Measurements from ENCODE around the gene GALNT2.

GALNT2 gene

GRCh38 chr1:230165536-230165935 is 98.5 kb downstream of the GALNT2 start:
- WGBS, 2 donors (ENCODE audit: extremely low coverage in 2 of 2, insufficient read length in 2 of 2, insufficient replicate concordance in 1 of 2), result no CpG with 5 or more reads among the region's 4 CpGs
- H3K4me1 ChIP-seq (ENCODE audit: control insufficient read depth in 2 of 2, insufficient read depth in 1 of 2, low read depth in 1 of 2, low read length in 2 of 2), result peaks cover 0 to under 1% of the 10 kb centered on the region in 2 donors
- no peak overlapping the region for H3K23ac ChIP-seq (ENCODE audit: low read depth, low read length, poor library complexity)
- H2BK12ac ChIP-seq (ENCODE audit: low read length), result no peak overlapping the region
- H3K27ac ChIP-seq (replicated peaks; ENCODE audit: low read length), result no peak overlapping the region
- no peak overlapping the region for H3K9ac ChIP-seq (ENCODE audit: low read depth, low read length, poor library complexity)
- no peak overlapping the region for H3K18ac ChIP-seq (ENCODE audit: low read length)
- H2AK5ac ChIP-seq (ENCODE audit: low read depth, low read length), result no peak overlapping the region
- H3K4me3 ChIP-seq (ENCODE audit: low read length in 2 of 2), result no peak overlapping the region
- no peak overlapping the region for H4K8ac ChIP-seq (ENCODE audit: low read depth, low read length)
- H3K79me1 ChIP-seq (ENCODE audit: low read depth, low read length), result peaks cover 6% of the 10 kb centered on the region
- no peaks in the 10 kb centered on the region for H3K27me3 ChIP-seq (ENCODE audit: control insufficient read depth in 3 of 3, insufficient read depth in 3 of 3, low read depth in 1 of 3, low read length in 3 of 3)
- no peaks in the 10 kb centered on the region for H3K36me3 ChIP-seq (replicated peaks in 1 of 2; ENCODE audit: control insufficient read depth in 2 of 2, insufficient read depth in 2 of 2, low read length in 2 of 2)
- H3K14ac ChIP-seq (ENCODE audit: low read length), result no peak overlapping the region
- H2AFZ ChIP-seq (ENCODE audit: low read length), result no peak overlapping the region
- no peak overlapping the region for H2BK5ac ChIP-seq (ENCODE audit: low read length)
- peaks cover 3% of the 10 kb centered on the region in 2 donors for H3K9me3 ChIP-seq (replicated peaks in 1 of 2; ENCODE audit: control insufficient read depth in 2 of 2, insufficient read depth in 1 of 2, low read depth in 1 of 2, low read length in 2 of 2)
- no peak overlapping the region for H3K4ac ChIP-seq (ENCODE audit: low read length)
- no peak for DNase-seq (ENCODE audit: low spot score)
- no peak overlapping the region for H2BK120ac ChIP-seq (ENCODE audit: low read depth, low read length)
- H2BK15ac ChIP-seq (ENCODE audit: low read length), result no peak overlapping the region
- no peak overlapping the region for H3K4me2 ChIP-seq (ENCODE audit: insufficient read depth, low read length, poor library complexity, severe bottlenecking)
- no peak overlapping the region for H4K91ac ChIP-seq (ENCODE audit: low read depth, low read length, poor library complexity)

- H2BK5ac ChIP-seq (ENCODE audit: low read length), result no peak overlapping the region
- H3K9ac ChIP-seq (ENCODE audit: low read depth, low read length, poor library complexity), result no peak overlapping the region
- H2BK12ac ChIP-seq (ENCODE audit: low read length), result no peak overlapping the region
- H2AFZ ChIP-seq (ENCODE audit: low read length), result no peak overlapping the region
- H3K27ac ChIP-seq (replicated peaks; ENCODE audit: low read length), result no peak overlapping the region
- H3K9me3 ChIP-seq (replicated peaks in 1 of 2; ENCODE audit: control insufficient read depth in 2 of 2, insufficient read depth in 1 of 2, low read depth in 1 of 2, low read length in 2 of 2), result peaks cover 3% of the 10 kb centered on the region in 2 donors
- WGBS, 2 donors (ENCODE audit: extremely low coverage in 2 of 2, insufficient read length in 2 of 2, insufficient replicate concordance in 1 of 2), result no CpG with 5 or more reads among the region's 6 CpGs
- DNase-seq (ENCODE audit: low spot score), result no peak
- no peak overlapping the region for H3K23ac ChIP-seq (ENCODE audit: low read depth, low read length, poor library complexity)
- H2BK120ac ChIP-seq (ENCODE audit: low read depth, low read length), result no peak overlapping the region
- H2AK5ac ChIP-seq (ENCODE audit: low read depth, low read length), result no peak overlapping the region
- H3K14ac ChIP-seq (ENCODE audit: low read length), result no peak overlapping the region
- no peaks in the 10 kb centered on the region for H3K27me3 ChIP-seq (ENCODE audit: control insufficient read depth in 3 of 3, insufficient read depth in 3 of 3, low read depth in 1 of 3, low read length in 3 of 3)
- H3K79me1 ChIP-seq (ENCODE audit: low read depth, low read length), result peaks cover 4% of the 10 kb centered on the region
- H2BK15ac ChIP-seq (ENCODE audit: low read length), result no peak overlapping the region
- H3K4me1 ChIP-seq (ENCODE audit: control insufficient read depth in 2 of 2, insufficient read depth in 1 of 2, low read depth in 1 of 2, low read length in 2 of 2), result peaks cover 0 to 3% of the 10 kb centered on the region in 2 donors
- no peak overlapping the region for H3K4me2 ChIP-seq (ENCODE audit: insufficient read depth, low read length, poor library complexity, severe bottlenecking)
- peak overlapping the region; percentile 36 for H3K18ac ChIP-seq (ENCODE audit: low read length)
- H3K4ac ChIP-seq (ENCODE audit: low read length), result no peak overlapping the region
- no peak overlapping the region for H3K4me3 ChIP-seq (ENCODE audit: low read length in 2 of 2)
- no peak overlapping the region for H4K91ac ChIP-seq (ENCODE audit: low read depth, low read length, poor library complexity)
- H4K8ac ChIP-seq (ENCODE audit: low read depth, low read length), result no peak overlapping the region
- H3K36me3 ChIP-seq (replicated peaks in 1 of 2; ENCODE audit: control insufficient read depth in 2 of 2, insufficient read depth in 2 of 2, low read length in 2 of 2), result no peaks in the 10 kb centered on the region
These were observed 99.5 kb downstream of the GALNT2 start for GRCh38 chr1:230166366-230167132.

- H2AFZ ChIP-seq (ENCODE audit: low read length), result no peak overlapping the region
- H3K4ac ChIP-seq (ENCODE audit: low read length), result no peak overlapping the region
- H4K8ac ChIP-seq (ENCODE audit: low read depth, low read length), result no peak overlapping the region
- H3K4me2 ChIP-seq (ENCODE audit: insufficient read depth, low read length, poor library complexity, severe bottlenecking), result no peak overlapping the region
- H3K9ac ChIP-seq (ENCODE audit: low read depth, low read length, poor library complexity), result no peak overlapping the region
- no peaks in the 10 kb centered on the region for H3K36me3 ChIP-seq (replicated peaks in 1 of 2; ENCODE audit: control insufficient read depth in 2 of 2, insufficient read depth in 2 of 2, low read length in 2 of 2)
- H2AK5ac ChIP-seq (ENCODE audit: low read depth, low read length), result peak overlapping the region; percentile 44
- WGBS, 2 donors (ENCODE audit: extremely low coverage in 2 of 2, insufficient read length in 2 of 2, insufficient replicate concordance in 1 of 2), result no CpG with 5 or more reads among the region's 12 CpGs
- H3K14ac ChIP-seq (ENCODE audit: low read length), result peak overlapping the region; percentile 39
- no peak overlapping the region for H2BK12ac ChIP-seq (ENCODE audit: low read length)
- H3K4me1 ChIP-seq (ENCODE audit: control insufficient read depth in 2 of 2, insufficient read depth in 1 of 2, low read depth in 1 of 2, low read length in 2 of 2), result peaks cover 0 to 3% of the 10 kb centered on the region in 2 donors
- peak overlapping the region in 1 of 2 donors; percentile 41 for H3K4me3 ChIP-seq (ENCODE audit: low read length in 2 of 2)
- peaks cover 3% of the 10 kb centered on the region in 2 donors for H3K9me3 ChIP-seq (replicated peaks in 1 of 2; ENCODE audit: control insufficient read depth in 2 of 2, insufficient read depth in 1 of 2, low read depth in 1 of 2, low read length in 2 of 2)
- H3K18ac ChIP-seq (ENCODE audit: low read length), result no peak overlapping the region
- no peak overlapping the region for H3K27ac ChIP-seq (replicated peaks; ENCODE audit: low read length)
- H2BK15ac ChIP-seq (ENCODE audit: low read length), result peak overlapping the region; percentile 32
- H2BK120ac ChIP-seq (ENCODE audit: low read depth, low read length), result no peak overlapping the region
- DNase-seq (ENCODE audit: low spot score), result no peak
- peaks cover 4% of the 10 kb centered on the region for H3K79me1 ChIP-seq (ENCODE audit: low read depth, low read length)
- H2BK5ac ChIP-seq (ENCODE audit: low read length), result no peak overlapping the region
- no peaks in the 10 kb centered on the region for H3K27me3 ChIP-seq (ENCODE audit: control insufficient read depth in 3 of 3, insufficient read depth in 3 of 3, low read depth in 1 of 3, low read length in 3 of 3)
- H4K91ac ChIP-seq (ENCODE audit: low read depth, low read length, poor library complexity), result no peak overlapping the region
- peak overlapping the region; percentile 25 for H3K23ac ChIP-seq (ENCODE audit: low read depth, low read length, poor library complexity)
These were observed 100.4 kb downstream of the GALNT2 start for GRCh38 chr1:230167419-230167852.

- H3K9ac ChIP-seq (ENCODE audit: low read depth, low read length, poor library complexity), result no peak overlapping the region
- no peak overlapping the region for H3K14ac ChIP-seq (ENCODE audit: low read length)
- H2AK5ac ChIP-seq (ENCODE audit: low read depth, low read length), result no peak overlapping the region
- H3K79me1 ChIP-seq (ENCODE audit: low read depth, low read length), result peaks cover 4% of the 10 kb centered on the region
- H3K27me3 ChIP-seq (ENCODE audit: control insufficient read depth in 3 of 3, insufficient read depth in 3 of 3, low read depth in 1 of 3, low read length in 3 of 3), result no peaks in the 10 kb centered on the region
- H3K36me3 ChIP-seq (replicated peaks in 1 of 2; ENCODE audit: control insufficient read depth in 2 of 2, insufficient read depth in 2 of 2, low read length in 2 of 2), result no peaks in the 10 kb centered on the region
- no peak overlapping the region for H3K27ac ChIP-seq (replicated peaks; ENCODE audit: low read length)
- H4K8ac ChIP-seq (ENCODE audit: low read depth, low read length), result no peak overlapping the region
- no peak overlapping the region for H2BK5ac ChIP-seq (ENCODE audit: low read length)
- no peak overlapping the region for H2AFZ ChIP-seq (ENCODE audit: low read length)
- H4K91ac ChIP-seq (ENCODE audit: low read depth, low read length, poor library complexity), result no peak overlapping the region
- H3K23ac ChIP-seq (ENCODE audit: low read depth, low read length, poor library complexity), result no peak overlapping the region
- H3K4me2 ChIP-seq (ENCODE audit: insufficient read depth, low read length, poor library complexity, severe bottlenecking), result no peak overlapping the region
- no peak overlapping the region for H3K18ac ChIP-seq (ENCODE audit: low read length)
- peaks cover 0 to 3% of the 10 kb centered on the region in 2 donors for H3K4me1 ChIP-seq (ENCODE audit: control insufficient read depth in 2 of 2, insufficient read depth in 1 of 2, low read depth in 1 of 2, low read length in 2 of 2)
- peaks cover 3% of the 10 kb centered on the region in 2 donors for H3K9me3 ChIP-seq (replicated peaks in 1 of 2; ENCODE audit: control insufficient read depth in 2 of 2, insufficient read depth in 1 of 2, low read depth in 1 of 2, low read length in 2 of 2)
- DNase-seq (ENCODE audit: low spot score), result no peak
- H2BK12ac ChIP-seq (ENCODE audit: low read length), result no peak overlapping the region
- H3K4me3 ChIP-seq (ENCODE audit: low read length in 2 of 2), result no peak overlapping the region
- H2BK15ac ChIP-seq (ENCODE audit: low read length), result no peak overlapping the region
- no CpG with 5 or more reads among the region's 8 CpGs for WGBS, 2 donors (ENCODE audit: extremely low coverage in 2 of 2, insufficient read length in 2 of 2, insufficient replicate concordance in 1 of 2)
- no peak overlapping the region for H2BK120ac ChIP-seq (ENCODE audit: low read depth, low read length)
- H3K4ac ChIP-seq (ENCODE audit: low read length), result no peak overlapping the region
These were observed 102.6 kb downstream of the GALNT2 start for GRCh38 chr1:230169454-230170152.

Data from neuronal stem cell (in vitro differentiated cells).